SIG-M5 (cell line): ENCODE data around the gene SSPN.

Experiments
- DNase-seq: peaks from one replicate; lab custom pipeline; 2025; lab: John Stamatoyannopoulos, UW

Gene SSPN

DNA sequence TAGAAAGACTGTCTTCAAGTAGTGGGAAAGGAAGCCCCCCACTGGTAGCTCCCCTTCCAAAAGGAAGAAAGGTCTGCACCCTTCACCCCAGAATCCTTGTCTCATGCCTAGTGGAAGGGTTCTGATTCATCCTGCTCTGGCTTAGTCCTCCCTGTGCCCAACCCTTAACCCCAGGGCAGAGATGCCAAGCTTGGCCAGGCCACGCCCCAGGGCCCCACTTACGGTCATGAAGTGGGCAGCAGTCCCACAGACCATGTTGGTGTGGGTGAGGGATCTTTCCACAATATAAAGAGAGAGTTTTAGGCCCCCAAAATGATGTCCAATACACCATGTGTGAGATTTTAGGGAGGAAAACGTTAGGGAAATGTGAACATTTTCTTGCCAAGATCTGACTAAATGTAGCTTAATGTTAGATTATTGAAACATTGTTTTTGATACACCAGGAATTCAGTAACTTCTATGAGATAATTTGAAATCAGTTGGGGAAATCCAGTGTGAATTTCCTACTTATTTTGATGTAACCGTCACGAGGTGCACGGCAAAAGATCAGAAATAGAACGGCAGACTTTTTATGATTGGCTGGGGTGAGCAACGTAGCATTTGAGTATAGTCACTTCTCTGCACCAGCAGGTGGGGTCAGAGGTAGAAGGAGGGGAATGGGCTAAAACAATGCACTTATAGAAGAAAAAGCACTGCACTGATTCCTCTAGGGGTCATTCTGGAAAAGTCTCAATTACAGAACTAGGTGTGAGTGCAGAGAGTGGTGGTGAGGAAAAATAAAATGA is 8.2 kb upstream of the SSPN start:
- DNase-seq = no peak

DNA sequence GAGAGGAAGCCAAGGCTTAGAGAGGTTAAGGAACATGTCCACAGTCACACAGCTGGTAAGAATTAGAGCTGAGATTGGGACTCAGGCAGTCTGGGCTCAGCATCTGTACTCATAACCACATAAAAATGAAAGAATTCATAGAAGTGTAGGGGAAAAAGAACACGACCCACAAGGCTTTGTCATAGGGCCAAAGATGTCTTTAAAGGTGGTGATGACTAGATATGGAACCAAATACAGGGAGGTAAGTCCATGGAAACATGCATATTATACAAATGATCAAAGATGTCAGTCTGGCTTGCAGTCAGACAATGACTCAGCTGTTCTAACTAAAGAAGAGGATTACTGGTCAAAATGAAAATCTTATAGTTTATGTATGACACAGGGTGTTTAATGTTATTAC is 7.2 kb upstream of the SSPN start:
- DNase-seq = no peak

DNA sequence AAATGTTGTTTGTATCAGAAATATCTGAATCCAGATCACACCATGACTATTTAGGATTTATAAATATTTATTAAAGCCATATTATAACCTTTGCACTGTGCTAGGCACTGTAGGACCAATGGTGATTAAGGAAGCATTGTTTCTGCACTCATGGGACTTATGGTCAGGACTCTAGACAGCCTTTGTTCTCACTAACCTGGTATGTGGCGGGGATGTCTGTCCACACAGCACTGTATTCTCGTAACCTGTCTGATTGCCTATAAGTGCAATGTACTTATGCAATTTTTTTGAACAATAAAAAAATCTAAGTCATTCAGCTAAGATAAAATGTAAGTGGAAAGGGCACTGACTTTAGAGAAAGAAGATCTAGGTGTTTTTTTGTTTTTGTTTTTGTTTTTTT is 6.7 kb upstream of the SSPN start:
- no peak for DNase-seq

DNA sequence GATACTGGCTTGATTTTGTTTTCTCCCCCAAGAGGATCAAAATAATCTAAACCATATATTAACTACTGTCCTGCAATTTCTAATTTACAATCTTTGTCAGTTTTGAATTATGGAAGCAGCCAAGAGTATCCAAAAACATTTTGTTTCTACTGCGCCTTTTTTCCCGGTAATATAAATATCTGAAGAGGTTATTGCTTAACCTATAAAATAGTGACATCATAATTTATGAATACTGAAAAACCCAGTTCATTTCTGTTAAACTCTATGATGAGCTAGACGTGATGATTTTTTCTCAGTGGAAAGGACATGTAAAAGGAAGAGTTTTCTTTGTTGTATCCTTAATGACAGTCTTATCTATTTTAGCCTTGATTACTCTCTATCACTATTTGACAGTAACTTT is 3.2 kb upstream of the SSPN start:
- no peak for DNase-seq

DNA sequence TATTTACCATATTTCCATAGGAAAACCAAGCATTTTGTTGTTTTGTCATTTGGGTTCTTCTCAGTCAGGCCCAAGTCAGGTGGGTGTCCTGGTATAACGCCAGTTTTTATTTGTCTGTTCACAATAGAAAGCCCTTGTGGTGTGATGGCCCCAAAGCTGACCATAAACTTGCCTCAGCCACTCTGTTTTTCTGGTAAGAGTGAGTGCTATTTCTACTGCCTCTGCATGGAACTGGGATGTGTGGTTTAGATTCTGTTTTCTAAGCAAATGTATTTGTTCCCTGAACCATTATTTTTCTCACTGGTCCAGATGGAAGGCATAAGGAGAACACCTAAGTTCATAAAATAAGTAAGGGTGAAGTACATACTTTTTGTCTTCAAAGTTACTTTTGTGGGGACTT is 1.8 kb upstream of the SSPN start:
- DNase-seq = no peak

DNA sequence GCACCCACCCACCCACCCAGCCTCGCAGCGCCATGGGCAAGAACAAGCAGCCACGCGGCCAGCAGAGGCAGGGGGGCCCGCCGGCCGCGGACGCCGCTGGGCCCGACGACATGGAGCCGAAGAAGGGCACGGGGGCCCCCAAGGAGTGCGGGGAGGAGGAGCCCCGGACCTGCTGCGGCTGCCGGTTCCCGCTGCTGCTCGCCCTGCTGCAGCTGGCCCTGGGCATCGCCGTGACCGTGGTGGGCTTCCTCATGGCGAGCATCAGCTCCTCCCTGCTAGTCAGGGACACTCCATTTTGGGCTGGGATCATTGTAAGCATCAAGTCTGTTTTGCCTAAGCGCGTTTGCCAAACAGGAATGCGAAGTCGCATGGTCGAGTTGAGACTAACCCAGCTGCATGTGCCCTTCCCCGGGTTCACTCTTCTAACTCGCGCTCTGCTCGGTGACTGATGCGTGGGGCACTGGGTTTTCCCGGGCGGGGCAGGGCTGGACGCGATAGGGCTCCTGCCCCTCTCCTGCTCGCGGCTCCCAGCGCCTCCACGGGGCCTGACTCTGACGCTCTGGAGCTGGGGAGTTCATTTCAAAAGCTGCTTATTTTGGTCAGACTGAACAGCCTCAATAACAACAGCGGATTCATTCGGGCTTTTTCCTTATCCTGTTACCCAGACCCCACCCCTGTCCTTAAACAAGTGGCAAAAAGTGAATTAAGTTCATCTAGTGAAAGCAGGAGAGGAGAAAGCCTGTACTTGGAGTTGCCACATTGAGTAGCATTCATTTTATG is 458 bp downstream of the SSPN start:
- DNase-seq = no peak

DNA sequence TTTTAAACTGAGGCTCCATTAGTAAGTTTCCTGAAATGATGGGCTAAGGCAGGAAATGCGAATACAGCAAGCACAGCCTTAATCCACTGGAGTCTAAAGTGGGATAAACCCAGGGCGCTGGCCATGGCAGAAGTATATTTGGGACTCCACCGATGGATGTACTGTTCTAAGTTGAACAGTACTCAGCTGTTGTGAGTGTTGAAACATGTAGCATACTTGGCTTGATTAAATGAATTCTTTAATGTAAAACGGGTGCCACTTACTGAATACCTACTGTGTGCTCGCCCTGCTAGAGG is 996 bp downstream of the SSPN start:
- no peak for DNase-seq

DNA sequence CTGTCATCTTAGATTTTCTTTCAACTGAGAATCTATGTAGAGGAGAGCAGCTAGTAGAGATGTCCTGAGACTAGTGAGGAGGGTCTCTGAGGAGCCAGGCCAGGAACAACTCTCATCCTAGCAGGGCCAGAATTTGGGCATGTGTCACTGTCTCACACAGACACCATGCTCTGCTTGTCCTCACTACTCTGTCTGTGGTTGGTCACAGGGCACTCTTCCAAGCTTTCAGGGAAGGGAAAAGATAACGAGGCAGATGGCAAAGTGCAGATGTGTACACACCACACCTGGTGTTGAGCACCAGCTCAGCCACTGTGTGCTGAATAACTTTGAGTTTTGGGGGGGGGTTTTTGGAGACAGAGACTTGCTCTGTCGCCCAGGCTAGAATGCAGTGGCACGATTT is 2.5 kb downstream of the SSPN start:
- no peak for DNase-seq

DNA sequence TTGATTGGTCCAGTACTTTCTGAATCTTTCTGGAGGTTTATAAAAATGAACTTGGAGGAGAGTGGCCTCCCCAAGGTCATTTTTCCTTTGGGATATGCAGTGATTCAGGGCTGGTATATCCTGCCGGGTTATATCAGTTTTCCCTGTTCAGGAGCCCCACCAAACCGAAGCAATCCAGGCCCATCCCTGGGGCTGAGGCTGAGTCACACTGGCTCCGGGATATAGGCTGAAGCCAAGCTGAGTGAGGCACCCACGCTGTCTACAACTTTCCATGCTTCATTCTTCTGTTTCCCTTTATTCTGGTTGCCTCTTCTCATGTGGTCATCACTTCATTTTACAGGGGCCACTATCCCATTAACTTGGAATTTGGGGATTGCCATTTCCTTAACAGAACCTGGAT is 3.4 kb downstream of the SSPN start:
- no peak for DNase-seq

DNA sequence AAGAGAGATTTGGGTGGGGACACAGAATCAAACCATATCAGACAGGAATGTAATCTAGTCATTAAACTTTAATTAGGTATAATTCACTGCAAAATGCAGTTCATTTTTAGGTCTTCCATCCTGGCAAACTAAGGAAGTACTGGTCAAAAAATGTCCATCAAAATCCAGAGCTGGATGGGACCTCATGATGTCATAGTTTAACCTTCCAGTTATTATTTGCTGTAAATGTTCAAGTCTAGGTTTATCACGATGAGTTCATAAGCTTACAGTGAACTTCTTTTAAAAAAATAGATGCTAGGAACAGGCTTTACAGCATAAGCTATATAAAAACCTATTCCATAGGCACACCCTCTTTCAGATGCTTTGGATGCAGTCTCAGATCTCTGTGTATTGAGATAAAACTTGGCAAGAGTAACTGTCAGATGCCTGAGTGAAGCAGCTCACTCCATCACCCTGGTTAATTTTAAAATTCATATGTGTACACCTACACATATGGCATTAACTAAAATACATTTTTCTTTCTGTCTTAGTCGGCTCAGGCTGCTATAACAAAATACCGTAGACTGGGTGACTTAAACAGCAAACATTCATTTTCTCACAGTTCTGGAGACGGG is 7.9 kb downstream of the SSPN start:
- no peak for DNase-seq

DNA sequence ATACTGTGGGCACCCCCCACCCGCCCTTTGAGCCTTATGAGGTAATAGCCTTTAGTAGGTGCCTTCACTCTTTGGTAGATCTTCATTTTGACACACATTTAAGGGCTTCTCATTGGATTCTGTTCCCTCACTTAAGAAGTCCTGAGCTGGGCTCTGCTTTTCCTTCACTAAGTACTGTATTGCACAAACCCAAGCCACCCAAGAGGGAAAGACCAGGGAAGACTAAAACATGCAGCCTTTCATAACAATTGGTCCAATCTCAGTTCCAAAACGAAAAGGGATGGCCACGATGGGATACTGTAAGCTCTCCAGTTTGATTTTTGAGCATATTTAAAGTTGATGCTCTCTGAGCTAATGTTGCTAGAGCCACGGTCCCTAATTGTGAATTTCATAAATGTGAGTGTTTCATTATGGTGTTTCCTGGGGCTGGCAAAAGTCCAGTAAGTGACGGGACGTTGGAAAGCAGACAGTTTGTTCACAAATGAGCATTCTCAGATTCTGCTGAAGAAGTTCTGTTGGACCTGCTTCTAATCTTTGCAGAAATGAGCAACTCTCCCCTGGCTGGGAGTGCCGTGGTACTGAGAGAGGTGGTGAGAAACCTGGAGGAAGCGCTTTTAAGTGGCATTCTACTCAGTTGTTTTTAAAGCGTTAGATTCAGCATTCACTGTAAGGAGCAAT is 9.4 kb downstream of the SSPN start:
- DNase-seq = no peak

DNA sequence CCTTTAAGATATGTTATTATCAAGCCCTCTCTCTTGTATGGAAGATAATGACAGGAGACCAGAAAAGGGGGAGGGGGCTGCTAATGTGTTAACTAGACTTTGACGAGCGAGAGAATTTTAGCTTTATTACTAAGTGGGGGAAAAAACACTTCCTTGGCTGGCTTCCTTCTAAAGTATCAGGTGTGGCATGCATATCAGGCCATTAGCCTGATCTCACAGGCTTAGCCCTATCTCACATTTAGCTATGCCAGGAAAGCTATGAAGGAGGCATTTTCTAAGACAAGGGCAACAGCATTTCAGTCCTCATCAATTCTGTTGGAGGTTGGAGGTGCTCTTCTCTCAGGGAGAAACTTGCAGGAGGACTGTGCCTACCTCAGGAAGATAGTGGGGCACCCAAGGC is 9.9 kb downstream of the SSPN start:
- DNase-seq = no peak

DNA sequence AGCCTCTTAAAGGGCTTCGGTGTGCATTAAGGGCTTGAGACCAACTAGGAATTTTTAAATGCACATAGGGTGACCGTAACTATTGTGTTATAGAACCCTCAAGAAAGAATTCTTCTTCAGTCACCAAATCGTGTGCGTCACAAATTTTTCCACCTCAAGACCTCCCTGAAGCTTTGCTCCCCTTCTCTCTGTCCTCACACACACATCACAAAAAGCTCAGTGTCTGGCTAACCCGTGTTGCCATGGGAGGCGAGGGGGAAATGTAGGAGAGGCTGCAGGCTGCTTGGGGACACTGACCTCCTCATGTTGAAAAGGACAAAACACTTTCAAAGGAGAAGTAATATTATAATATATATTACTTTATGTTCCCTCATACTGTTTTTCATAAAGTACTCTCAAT is 10.6 kb downstream of the SSPN start:
- no peak for DNase-seq

DNA sequence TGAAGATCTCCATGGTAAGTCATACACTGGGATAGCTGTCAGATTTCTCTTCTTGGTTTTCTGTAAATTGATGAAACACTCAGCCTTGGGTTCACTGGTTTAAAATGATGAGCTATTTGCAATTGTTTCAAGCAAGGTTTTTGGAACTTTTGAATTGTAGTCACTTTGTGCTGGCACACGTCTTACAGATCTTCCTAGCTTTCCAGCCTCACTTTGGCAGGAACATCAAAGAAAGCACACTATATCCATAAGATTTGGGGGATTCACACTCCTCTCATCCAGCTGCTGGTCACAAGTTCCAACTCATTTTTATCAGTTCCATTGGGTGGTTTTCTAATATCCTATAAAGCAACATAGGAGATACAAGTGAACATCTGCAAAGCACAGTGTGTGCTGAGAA is 16.0 kb downstream of the SSPN start:
- no peak for DNase-seq

DNA sequence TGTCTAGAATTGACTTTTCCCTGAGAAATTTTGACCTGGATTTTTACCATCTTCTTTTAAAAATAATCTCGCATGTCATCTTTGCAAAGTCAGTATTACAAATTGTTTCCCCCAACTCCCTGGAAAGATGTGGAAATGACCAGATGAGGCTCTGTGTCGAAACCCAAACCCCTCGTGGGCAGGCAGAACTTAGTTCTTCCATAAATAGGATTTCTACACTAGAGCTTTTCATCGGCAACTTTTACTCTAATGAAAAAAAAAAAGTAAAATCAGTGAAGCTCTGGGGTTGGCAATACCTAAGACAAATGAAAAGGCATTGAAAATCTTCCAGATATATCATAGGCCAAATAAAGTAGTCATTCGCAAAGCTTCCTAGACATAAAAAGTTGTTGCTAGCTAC is 17.0 kb downstream of the SSPN start:
- DNase-seq = no peak

DNA sequence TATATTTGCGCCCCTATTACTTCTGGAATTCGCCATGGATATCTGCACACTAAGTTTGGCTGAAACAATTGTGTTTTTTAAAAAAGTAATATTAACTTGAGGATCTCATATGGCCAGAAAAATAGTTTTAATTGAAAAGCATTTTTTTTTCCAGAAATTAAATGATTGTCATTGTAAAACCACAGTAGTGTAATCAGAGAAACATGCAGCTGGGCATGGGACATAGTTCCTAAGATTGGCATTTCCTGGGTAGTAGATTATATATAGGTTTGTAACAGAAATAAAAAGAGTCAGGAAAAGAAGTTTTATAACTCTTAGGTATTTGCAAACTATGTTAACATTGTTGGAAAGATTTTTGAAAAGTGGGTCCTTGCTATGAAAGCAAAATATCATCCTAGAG is 17.6 kb downstream of the SSPN start:
- DNase-seq = no peak

DNA sequence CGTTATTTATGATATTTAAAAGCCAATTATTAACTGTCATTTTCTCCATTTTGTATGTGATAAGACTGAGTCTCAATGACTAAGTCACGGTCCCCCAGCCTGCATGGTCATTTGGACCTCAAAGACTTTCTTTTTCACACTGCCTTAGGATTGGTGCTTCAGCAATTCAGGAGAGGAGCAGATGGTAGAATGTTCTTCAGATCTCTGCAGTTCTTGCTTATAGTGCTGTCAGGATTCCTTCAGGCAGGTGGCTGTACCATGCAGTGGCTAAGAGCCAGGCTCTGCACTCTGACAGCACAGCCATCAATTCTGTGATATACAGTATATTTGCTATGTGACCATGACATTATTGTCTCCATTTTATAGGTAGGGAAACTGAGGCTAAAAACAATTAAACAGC is 18.7 kb downstream of the SSPN start:
- DNase-seq = no peak

DNA sequence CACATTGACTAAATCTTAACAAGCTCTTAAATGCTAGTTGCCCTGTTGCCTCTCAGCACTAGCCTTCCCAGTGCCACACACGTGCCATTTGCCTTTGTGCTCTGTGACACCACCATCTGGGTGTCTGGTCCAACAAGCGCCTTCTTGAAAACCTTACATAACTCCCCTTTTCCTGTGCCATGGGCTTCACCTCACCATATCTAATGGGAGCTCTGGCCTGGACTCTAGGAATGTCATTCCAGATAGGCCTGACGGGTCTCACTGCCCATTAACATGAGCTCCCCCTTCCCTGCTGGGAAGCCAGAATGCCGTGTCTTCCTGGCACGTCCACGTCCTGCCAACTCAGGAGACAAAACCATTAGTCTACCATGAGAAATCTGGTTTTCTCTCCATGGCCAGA is 24.4 kb downstream of the SSPN start:
- DNase-seq = no peak

DNA sequence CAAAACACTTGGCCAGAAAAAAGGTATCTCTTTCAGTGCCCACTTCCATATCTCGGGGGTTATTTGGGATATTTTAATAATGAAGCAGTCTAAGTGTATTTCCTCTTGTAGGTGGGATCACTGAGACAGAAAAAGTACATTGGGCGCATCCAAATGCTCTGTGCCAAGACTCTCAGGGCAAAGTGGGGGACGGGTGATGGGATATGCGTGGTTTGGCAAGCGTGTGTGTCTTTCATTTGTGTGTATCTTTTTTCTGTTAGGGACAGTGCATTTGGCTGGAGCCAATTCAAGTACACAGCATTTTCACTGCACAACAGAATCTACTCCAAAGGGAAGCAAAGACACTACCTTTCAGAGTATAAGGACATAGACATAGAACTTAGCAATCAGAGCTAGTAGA is 29.3 kb downstream of the SSPN start:
- DNase-seq = no peak

DNA sequence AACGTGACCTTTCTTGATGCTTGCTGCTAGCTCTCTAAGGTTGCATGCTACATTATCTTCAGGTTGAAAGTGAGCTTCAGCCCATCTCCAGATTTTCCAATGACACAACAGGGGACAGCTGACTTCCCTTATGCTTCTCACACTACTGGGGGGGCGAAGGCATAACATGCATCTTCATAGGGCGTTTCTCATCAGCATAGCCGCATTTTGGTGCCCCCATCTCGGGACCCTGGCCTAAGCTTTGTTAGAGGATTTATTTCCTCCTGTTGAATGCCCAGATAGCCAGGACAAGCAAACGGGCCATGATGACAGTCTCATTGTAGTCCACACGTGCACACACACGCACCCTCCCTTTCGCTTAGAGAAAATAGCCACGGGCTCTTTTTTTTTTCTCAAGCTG is 30.7 kb downstream of the SSPN start:
- no peak for DNase-seq

DNA sequence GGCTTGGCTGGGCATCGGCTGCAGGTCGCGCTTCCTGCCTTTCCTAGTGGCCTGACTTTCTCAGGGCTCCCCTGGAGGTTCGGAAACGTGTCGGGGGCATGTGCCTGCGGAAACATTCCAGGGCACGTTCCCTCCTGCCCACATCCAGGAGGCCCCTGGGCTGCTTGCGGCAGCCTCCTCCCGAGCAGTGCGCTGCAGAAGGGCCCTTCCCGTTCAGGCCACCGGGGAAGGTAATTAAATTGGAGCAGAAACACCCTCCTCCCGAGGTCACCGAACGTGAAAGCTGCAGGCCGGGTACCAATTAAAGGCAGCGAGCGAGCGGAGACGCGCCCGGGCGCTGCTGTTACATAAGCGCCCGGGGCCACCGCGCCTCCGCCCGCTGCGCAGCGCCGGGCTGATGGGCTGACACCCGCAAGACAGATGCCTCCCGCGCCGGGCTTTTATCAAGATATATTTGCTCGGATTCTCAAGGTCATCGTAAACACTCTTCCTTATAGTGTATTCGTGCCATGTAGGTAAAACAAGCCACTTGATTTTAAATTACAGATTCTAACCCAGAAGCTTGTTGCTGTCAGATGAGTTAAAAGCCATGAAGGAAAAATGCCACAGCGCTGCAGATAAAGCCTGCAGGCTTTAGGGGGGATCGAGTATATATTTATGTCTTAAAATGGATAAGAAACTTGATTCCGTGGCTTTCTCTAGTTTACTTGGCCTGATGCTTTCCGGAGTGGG is 31.4 kb downstream of the SSPN start:
- no peak for DNase-seq

DNA sequence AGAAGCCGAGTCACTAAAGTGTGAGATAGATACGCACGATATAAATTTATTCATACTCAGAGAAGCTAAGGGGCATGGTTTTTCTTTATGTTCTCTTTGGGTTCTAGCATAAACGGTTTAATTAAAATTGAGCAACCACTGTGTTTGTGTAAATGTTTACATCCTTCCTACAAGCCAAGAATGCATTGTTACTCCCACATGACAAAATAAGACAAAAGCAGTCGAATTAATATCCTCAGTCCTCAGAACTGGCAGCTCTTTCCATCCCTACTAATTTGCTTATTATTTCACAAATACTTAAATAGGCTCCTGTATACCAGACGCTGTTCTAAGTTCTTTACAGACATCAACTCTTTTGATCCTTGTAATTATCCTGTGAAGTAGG is 32.0 kb downstream of the SSPN start:
- DNase-seq = no peak
